Measurements from ENCODE around the gene TPCN1.

Gene TPCN1

GRCh38 chr12:113233967-113234366, 12.7 kb downstream of the TPCN1 start:
- Histone ChIP-seq H3K4me1 (ENCODE audit: control insufficient read depth, insufficient read depth, low read length) (peaks cover 11% of the 10 kb centered on the region; the same call in 1 of the 2 replicates), H3K36me3 (ENCODE audit: control insufficient read depth, insufficient read depth, low read length) (no peaks in the 10 kb centered on the region), H3K27ac (ENCODE audit: low read length) (no peak overlapping the region), H3K9me3 (ENCODE audit: control insufficient read depth, insufficient read depth, low read length) (no peaks in the 10 kb centered on the region), H3K27me3 (ENCODE audit: control insufficient read depth, insufficient read depth, low read length) (no peaks in the 10 kb centered on the region), H3K4me3 (ENCODE audit: low read length) (no peak overlapping the region)
- no CpG with 5 or more reads among the region's 4 CpGs for WGBS (ENCODE audit: insufficient coverage, insufficient read length)
- DNase-seq (ENCODE audit: low read depth, low spot score), result no peak

GRCh38 chr12:113234483-113234882, 13.2 kb downstream of the TPCN1 start:
- Histone ChIP-seq H3K27me3 (ENCODE audit: control insufficient read depth, insufficient read depth, low read length) (no peaks in the 10 kb centered on the region), H3K36me3 (ENCODE audit: control insufficient read depth, insufficient read depth, low read length) (no peaks in the 10 kb centered on the region), H3K9me3 (ENCODE audit: control insufficient read depth, insufficient read depth, low read length) (no peaks in the 10 kb centered on the region), H3K27ac (ENCODE audit: low read length) (no peak overlapping the region), H3K4me1 (ENCODE audit: control insufficient read depth, insufficient read depth, low read length) (peaks cover 11% of the 10 kb centered on the region; the same call in 1 of the 2 replicates), H3K4me3 (ENCODE audit: low read length) (no peak overlapping the region)
- no peak for DNase-seq (ENCODE audit: low read depth, low spot score)
- no CpG with 5 or more reads among the region's 4 CpGs for WGBS (ENCODE audit: insufficient coverage, insufficient read length)

GRCh38 chr12:113235976-113236375, 14.7 kb downstream of the TPCN1 start:
- Histone ChIP-seq H3K4me1 (ENCODE audit: control insufficient read depth, insufficient read depth, low read length) (peaks cover 11% of the 10 kb centered on the region; the same call in 1 of the 2 replicates), H3K27me3 (ENCODE audit: control insufficient read depth, insufficient read depth, low read length) (no peaks in the 10 kb centered on the region), H3K4me3 (ENCODE audit: low read length) (no peak overlapping the region), H3K9me3 (ENCODE audit: control insufficient read depth, insufficient read depth, low read length) (no peaks in the 10 kb centered on the region), H3K27ac (ENCODE audit: low read length) (no peak overlapping the region), H3K36me3 (ENCODE audit: control insufficient read depth, insufficient read depth, low read length) (no peaks in the 10 kb centered on the region)
- WGBS (ENCODE audit: insufficient coverage, insufficient read length), result no CpG with 5 or more reads among the region's 6 CpGs
- no peak for DNase-seq (ENCODE audit: low read depth, low spot score)

- Histone ChIP-seq H3K9me3 (ENCODE audit: control insufficient read depth, insufficient read depth, low read length) (no peaks in the 10 kb centered on the region), H3K4me1 (ENCODE audit: control insufficient read depth, insufficient read depth, low read length) (peaks cover 11% of the 10 kb centered on the region; the same call in 1 of the 2 replicates), H3K27ac (ENCODE audit: low read length) (no peak overlapping the region), H3K27me3 (ENCODE audit: control insufficient read depth, insufficient read depth, low read length) (no peaks in the 10 kb centered on the region), H3K4me3 (ENCODE audit: low read length) (no peak overlapping the region), H3K36me3 (ENCODE audit: control insufficient read depth, insufficient read depth, low read length) (no peaks in the 10 kb centered on the region)
- DNase-seq (ENCODE audit: low read depth, low spot score), result no peak
- WGBS (ENCODE audit: insufficient coverage, insufficient read length), result no CpG with 5 or more reads among the region's 5 CpGs
Measured at GRCh38 chr12:113236539-113237399, 15.5 kb downstream of the TPCN1 start.

GRCh38 chr12:113237748-113238147, 16.5 kb downstream of the TPCN1 start:
- no CpG with 5 or more reads among the region's 4 CpGs for WGBS (ENCODE audit: insufficient coverage, insufficient read length)
- H3K9me3 ChIP-seq (ENCODE audit: control insufficient read depth, insufficient read depth, low read length), result no peaks in the 10 kb centered on the region
- H3K4me1 ChIP-seq (ENCODE audit: control insufficient read depth, insufficient read depth, low read length), result peaks cover 4% of the 10 kb centered on the region; the same call in 1 of the 2 replicates
- H3K36me3 ChIP-seq (ENCODE audit: control insufficient read depth, insufficient read depth, low read length), result no peaks in the 10 kb centered on the region
- no peak for DNase-seq (ENCODE audit: low read depth, low spot score)
- no peak overlapping the region for H3K27ac ChIP-seq (ENCODE audit: low read length)
- H3K4me3 ChIP-seq (ENCODE audit: low read length), result no peak overlapping the region
- H3K27me3 ChIP-seq (ENCODE audit: control insufficient read depth, insufficient read depth, low read length), result no peaks in the 10 kb centered on the region

- no CpG with 5 or more reads among the region's 3 CpGs for whole genome bisulfite sequencing (ENCODE audit: insufficient coverage, insufficient read length)
- peaks cover 2% of the 10 kb centered on the region; the same call in 1 of the 2 replicates for H3K4me1 ChIP-seq (ENCODE audit: control insufficient read depth, insufficient read depth, low read length)
- H3K4me3 ChIP-seq (ENCODE audit: low read length), result no peak overlapping the region
- H3K27ac ChIP-seq (ENCODE audit: low read length), result no peak overlapping the region
- H3K36me3 ChIP-seq (ENCODE audit: control insufficient read depth, insufficient read depth, low read length), result no peaks in the 10 kb centered on the region
- no peaks in the 10 kb centered on the region for H3K9me3 ChIP-seq (ENCODE audit: control insufficient read depth, insufficient read depth, low read length)
- no peaks in the 10 kb centered on the region for H3K27me3 ChIP-seq (ENCODE audit: control insufficient read depth, insufficient read depth, low read length)
- no peak for DNase-seq (ENCODE audit: low read depth, low spot score)
Measured at GRCh38 chr12:113238309-113238708, 17.0 kb downstream of the TPCN1 start.

GRCh38 chr12:113239288-113239771, 18.1 kb downstream of the TPCN1 start:
- Histone ChIP-seq H3K27ac (ENCODE audit: low read length) (no peak overlapping the region), H3K4me3 (ENCODE audit: low read length) (no peak overlapping the region), H3K27me3 (ENCODE audit: control insufficient read depth, insufficient read depth, low read length) (no peaks in the 10 kb centered on the region), H3K4me1 (ENCODE audit: control insufficient read depth, insufficient read depth, low read length) (no peaks in the 10 kb centered on the region; the same call in 1 of the 2 replicates), H3K9me3 (ENCODE audit: control insufficient read depth, insufficient read depth, low read length) (no peaks in the 10 kb centered on the region), H3K36me3 (ENCODE audit: control insufficient read depth, insufficient read depth, low read length) (no peaks in the 10 kb centered on the region)
- no CpG with 5 or more reads among the region's 3 CpGs for WGBS (ENCODE audit: insufficient coverage, insufficient read length)
- DNase-seq (ENCODE audit: low read depth, low spot score), result no peak

GRCh38 chr12:113239811-113240331, 18.6 kb downstream of the TPCN1 start:
- DNase-seq (ENCODE audit: low read depth, low spot score), result no peak
- no peak overlapping the region for H3K27ac ChIP-seq (ENCODE audit: low read length)
- no peaks in the 10 kb centered on the region for H3K36me3 ChIP-seq (ENCODE audit: control insufficient read depth, insufficient read depth, low read length)
- WGBS (ENCODE audit: insufficient coverage, insufficient read length), result no CpG with 5 or more reads among the region's 12 CpGs
- H3K27me3 ChIP-seq (ENCODE audit: control insufficient read depth, insufficient read depth, low read length), result no peaks in the 10 kb centered on the region
- H3K4me3 ChIP-seq (ENCODE audit: low read length), result no peak overlapping the region
- H3K9me3 ChIP-seq (ENCODE audit: control insufficient read depth, insufficient read depth, low read length), result no peaks in the 10 kb centered on the region
- peaks cover 2% of the 10 kb centered on the region for H3K4me1 ChIP-seq (ENCODE audit: control insufficient read depth, insufficient read depth, low read length)

GRCh38 chr12:113240395-113240794, 19.1 kb downstream of the TPCN1 start:
- no peak overlapping the region for H3K4me3 ChIP-seq (ENCODE audit: low read length)
- no peaks in the 10 kb centered on the region for H3K27me3 ChIP-seq (ENCODE audit: control insufficient read depth, insufficient read depth, low read length)
- H3K4me1 ChIP-seq (ENCODE audit: control insufficient read depth, insufficient read depth, low read length), result peaks cover 2% of the 10 kb centered on the region
- H3K9me3 ChIP-seq (ENCODE audit: control insufficient read depth, insufficient read depth, low read length), result no peaks in the 10 kb centered on the region
- no peaks in the 10 kb centered on the region for H3K36me3 ChIP-seq (ENCODE audit: control insufficient read depth, insufficient read depth, low read length)
- no CpG with 5 or more reads among the region's 3 CpGs for WGBS (ENCODE audit: insufficient coverage, insufficient read length)
- no peak for DNase-seq (ENCODE audit: low read depth, low spot score)
- H3K27ac ChIP-seq (ENCODE audit: low read length), result no peak overlapping the region

GRCh38 chr12:113241191-113242025, 20.1 kb downstream of the TPCN1 start:
- H3K9me3 ChIP-seq (ENCODE audit: control insufficient read depth, insufficient read depth, low read length), result no peaks in the 10 kb centered on the region
- no CpG with 5 or more reads among the region's 14 CpGs for whole genome bisulfite sequencing (ENCODE audit: insufficient coverage, insufficient read length)
- H3K36me3 ChIP-seq (ENCODE audit: control insufficient read depth, insufficient read depth, low read length), result no peaks in the 10 kb centered on the region
- no peak overlapping the region for H3K4me3 ChIP-seq (ENCODE audit: low read length)
- no peaks in the 10 kb centered on the region for H3K27me3 ChIP-seq (ENCODE audit: control insufficient read depth, insufficient read depth, low read length)
- DNase-seq (ENCODE audit: low read depth, low spot score), result no peak
- H3K4me1 ChIP-seq (ENCODE audit: control insufficient read depth, insufficient read depth, low read length), result peaks cover 5% of the 10 kb centered on the region
- no peak overlapping the region for H3K27ac ChIP-seq (ENCODE audit: low read length)

All from iPS DF 6.9 (cell line).